SK-N-SH (cell line): ENCODE data around the gene MYCBPAP. TPM values are rescaled to one million over a fixed set of nuclear protein-coding genes. Genes with fewer than 3 reads are reported as not detected.
"Not testable (repeated sequence)": the region's sequence is repeated elsewhere in the genome, so short reads cannot be mapped to it uniquely, and the experiment has no call there.

Experiments
- CTCF ChIA-PET: fragments of 300-600, 350-600 bp; formaldehyde crosslinking; extraction: SDS; loops from one replicate; lab custom pipeline; 2021; lab: Yijun Ruan, JAX
- POLR2A ChIA-PET: fragments of 350-600 bp; sonication (Branson Sonifier 250); formaldehyde crosslinking; extraction: SDS; loops from one replicate; lab custom pipeline; 2020; ENCODE audit warnings: antibody characterized with exemption, inconsistent platforms; lab: Yijun Ruan, JAX
- DNase-seq: peaks from one replicate; pipeline ENCODE4 v3.0.0; 2012
- H2AFZ ChIP-seq: fragments of 200-600 bp; sonication (generic); 2 replicates; pipeline ENCODE4 v1.8.1; 2016; ENCODE audit warnings: antibody characterized with exemption, mild to moderate bottlenecking, low read depth
- H3F3A ChIP-seq: fragments of 200-600 bp; sonication (generic); replicated peaks from 2 replicates; pipeline ENCODE3; 2016; ENCODE audit warnings: antibody characterized with exemption, mild to moderate bottlenecking; ENCODE audit not compliant: insufficient read depth
- H3K27ac ChIP-seq, 2 experiments: fragments of 200-500 bp in 1 of 2; fragments of 200-600 bp in 1 of 2; sonication (Bioruptor generic) in 1 of 2; sonication (generic), shearing (Covaris generic) in 1 of 2; 2 replicates each; pipeline versions ENCODE4 v1.5.1 to v1.6.1; 2014 to 2016; ENCODE audit warnings: low read depth in 2 of 2, inconsistent platforms in 1 of 2, low read length in 1 of 2, mild to moderate bottlenecking in 1 of 2, mixed read lengths in 1 of 2
- H3K27me3 ChIP-seq: fragments of 200-600 bp; sonication (generic), shearing (Covaris generic); 2 replicates; pipeline ENCODE4 v1.6.1; 2016; ENCODE audit warnings: mixed run types; ENCODE audit not compliant: insufficient read depth
- H3K36me3 ChIP-seq, 2 experiments: fragments of 200-500 bp in 1 of 2; fragments of 200-600 bp in 1 of 2; sonication (Bioruptor generic) in 1 of 2; sonication (generic) in 1 of 2; replicated peaks in 1 of 2; 2 replicates each; pipeline versions ENCODE3 to v1.5.1; 2014 to 2016; ENCODE audit warnings: low read length in 1 of 2, mild to moderate bottlenecking in 1 of 2; ENCODE audit not compliant: insufficient read depth in 2 of 2, control insufficient read depth in 1 of 2
- H3K4me1 ChIP-seq, 2 experiments: fragments of 200-500 bp in 1 of 2; fragments of 200-600 bp in 1 of 2; sonication (Bioruptor generic) in 1 of 2; sonication (generic), shearing (Covaris generic) in 1 of 2; 2 replicates each; pipeline versions ENCODE4 v1.5.1 to v1.6.1; 2014 to 2016; ENCODE audit warnings: low read depth in 1 of 2, low read length in 1 of 2, mixed run types in 1 of 2; ENCODE audit not compliant: insufficient read depth in 2 of 2, control insufficient read depth in 1 of 2
- H3K4me2 ChIP-seq: fragments of 200-600 bp; sonication (generic), shearing (Covaris generic); 2 replicates; pipeline ENCODE4 v1.6.1; 2017; ENCODE audit warnings: mixed run types
- H3K4me3 ChIP-seq, 2 experiments: fragments of 200-500 bp in 1 of 2; fragments of 200-600 bp in 1 of 2; sonication (Bioruptor generic) in 1 of 2; sonication (generic), shearing (Covaris generic) in 1 of 2; 2 replicates each; pipeline versions ENCODE4 v1.5.1 to v1.8.1; 2014 to 2016; ENCODE audit warnings: low read depth in 2 of 2, inconsistent platforms in 1 of 2, low read length in 1 of 2, mild to moderate bottlenecking in 1 of 2, mixed read lengths in 1 of 2, moderate library complexity in 1 of 2
- H3K79me2 ChIP-seq: fragments of 200-600 bp; sonication (generic); 2 replicates; pipeline ENCODE4 v1.8.1; 2017; ENCODE audit warnings: mild to moderate bottlenecking; ENCODE audit not compliant: insufficient read depth
- H3K9ac ChIP-seq: fragments of 200-600 bp; sonication (generic); 2 replicates; pipeline ENCODE4 v1.6.1; 2017; ENCODE audit warnings: mixed run types
- H3K9me2 ChIP-seq: fragments of 200-600 bp; sonication (generic); 2 replicates; pipeline ENCODE4 v1.6.1; 2017; ENCODE audit warnings: mixed run types
- H3K9me3 ChIP-seq: fragments of 200-600 bp; sonication (generic); 2 replicates; pipeline ENCODE4 v1.6.1; 2017; ENCODE audit warnings: mixed run types, mild to moderate bottlenecking, moderate library complexity
- H4K20me1 ChIP-seq: fragments of 200-600 bp; sonication (generic); 2 replicates; pipeline ENCODE4 v1.6.1; 2017; ENCODE audit warnings: mild to moderate bottlenecking, mixed run types; ENCODE audit not compliant: insufficient read depth
- FOXJ3 ChIP-seq: sonication (generic); formaldehyde crosslinking; IDR thresholded peaks from 2 replicates; pipeline ENCODE4 v1.5.1; 2020; ENCODE audit warnings: mild to moderate bottlenecking, missing genetic modification reagents
- GABPA ChIP-seq: IDR thresholded peaks from 2 replicates; pipeline ENCODE4 v1.4.0; 2012; ENCODE audit warnings: low read depth, mild to moderate bottlenecking
- JUND ChIP-seq: IDR thresholded peaks from 2 replicates; pipeline ENCODE4 v1.4.0; 2012
- MAX ChIP-seq: IDR thresholded peaks from 2 replicates; pipeline ENCODE4 v1.4.0; 2012; ENCODE audit warnings: low read depth
- NFIC ChIP-seq: IDR thresholded peaks from 2 replicates; pipeline ENCODE4 v1.4.0; 2012; ENCODE audit warnings: borderline replicate concordance
- NRF1 ChIP-seq: IDR thresholded peaks from 2 replicates; pipeline ENCODE4 v1.6.1; 2012; ENCODE audit warnings: low read depth, mild to moderate bottlenecking, low read length
- PBX3 ChIP-seq: IDR thresholded peaks from 2 replicates; pipeline ENCODE4; 2012
- POLR2AphosphoS5 ChIP-seq: IDR thresholded peaks from 2 replicates; pipeline ENCODE4 v1.6.1; 2012; ENCODE audit warnings: low read depth, low read length
- REST ChIP-seq: IDR thresholded peaks from 2 replicates; pipeline ENCODE4 v1.6.1; 2012; ENCODE audit warnings: mild to moderate bottlenecking, low read depth, low read length, moderate library complexity
- RXRA ChIP-seq: IDR thresholded peaks from 2 replicates; pipeline ENCODE4 v1.4.0; 2012; ENCODE audit warnings: low read depth, mild to moderate bottlenecking, borderline replicate concordance
- SIN3A ChIP-seq: IDR thresholded peaks from 2 replicates; pipeline ENCODE4 v1.6.1; 2012; ENCODE audit warnings: low read depth, mild to moderate bottlenecking, low read length, moderate library complexity, borderline replicate concordance
- TCF12 ChIP-seq: IDR thresholded peaks from 2 replicates; pipeline ENCODE4 v1.4.0; 2012
- TEAD4 ChIP-seq: IDR thresholded peaks from 2 replicates; pipeline ENCODE4 v1.4.0; 2012; ENCODE audit warnings: mild to moderate bottlenecking, borderline replicate concordance; ENCODE audit not compliant: insufficient read depth
- USF2 ChIP-seq: fragments of 150-350 bp; IDR thresholded peaks from 2 replicates; pipeline ENCODE4 v1.6.1; 2017; ENCODE audit warnings: antibody characterized with exemption, low read length, low read depth, borderline replicate concordance
- WGBS: methylation state at CpG from one replicate; pipeline ENCODE4 v1.1.6; 2017; ENCODE audit warnings: low lambda C conversion rate; 5-methylcytosine and 5-hydroxymethylcytosine counted together
- polyA plus RNA-seq, 3 experiments: library from polyadenylated mRNA; depleted of rRNA; stranded (reverse); fragments of >200 nt; gene quantifications; 2 replicates each; pipeline ENCODE4 v1.2.3, GENCODE V29; 2012

Gene MYCBPAP
- polyA plus RNA-seq, 1 of the 3 experiments (the other 2 are of a cell fraction): 2.4 TPM

GRCh38 chr17:50472761-50473161, 35.5 kb upstream of the MYCBPAP start:
- H4K20me1 ChIP-seq, POLR2A ChIA-PET, H3K9ac ChIP-seq, H3K79me2 ChIP-seq, H3K27ac ChIP-seq, H3K27me3 ChIP-seq, H3K9me2 ChIP-seq, H3K4me2 ChIP-seq, H3K36me3 ChIP-seq, DNase-seq, H3F3A ChIP-seq, H3K4me3 ChIP-seq, H3K9me3 ChIP-seq, H2AFZ ChIP-seq: not testable (repeated sequence)
- CTCF ChIA-PET: interaction anchor here (1.0 to 5.6 kb wide), 11 partner anchors 9 to 321 kb away, joined by 3 to 27 read pairs (median 5); partner anchors contain the start of gene LRRC59
- H3K4me1 ChIP-seq: peaks cover 0 to 17% of the 10 kb centered on the region in 2 experiments; a peak in 1 of 4 replicates
- 83% methylated on average over 13 of the region's 13 CpGs for WGBS

- Histone ChIP-seq H3K9me2 (no peaks in the 10 kb centered on the region), H2AFZ (no peak overlapping the region), H3K79me2 (no peaks in the 10 kb centered on the region), H3K9ac (no peak overlapping the region), H3F3A (peaks cover 10% of the 10 kb centered on the region), H4K20me1 (no peaks in the 10 kb centered on the region), H3K4me1 (peaks cover 0 to 17% of the 10 kb centered on the region in 2 experiments; a peak in 1 of 4 replicates), H3K27ac (no peak overlapping the region), H3K9me3 (no peaks in the 10 kb centered on the region), H3K36me3 (no peaks in the 10 kb centered on the region), H3K4me3 (no peak overlapping the region), H3K27me3 (no peaks in the 10 kb centered on the region), H3K4me2 (no peak overlapping the region)
- ChIA-PET CTCF (interaction anchor here (0.6 to 5.6 kb wide), 8 partner anchors 11 to 272 kb away, joined by 3 to 27 read pairs (median 4); partner anchors contain the start of genes COL1A1 and LRRC59), POLR2A (no interaction called here)
- DNase-seq: no peak
- TF ChIP-seq PBX3 (no peak), SIN3A (no peak), TEAD4 (no peak), USF2 (no peak), JUND (no peak), NRF1 (no peak)
- 82% methylated on average over 11 of the region's 11 CpGs for WGBS
Observed at GRCh38 chr17:50473901-50474300, 34.3 kb upstream of the MYCBPAP start.

- peaks cover 4% of the 10 kb centered on the region for H3K79me2 ChIP-seq
- no peak overlapping the region for H3K4me2 ChIP-seq
- POLR2A ChIA-PET: no interaction called here
- H3K27me3 ChIP-seq: no peaks in the 10 kb centered on the region
- no peak overlapping the region for H2AFZ ChIP-seq
- no peaks in the 10 kb centered on the region for H3K9me3 ChIP-seq
- H3K36me3 ChIP-seq: no peaks in the 10 kb centered on the region
- CTCF ChIA-PET: interaction anchor here (0.8 to 5.9 kb wide), 11 partner anchors 12 to 112 kb away, joined by 3 to 85 read pairs (median 4); partner anchors contain the start of gene LRRC59
- peaks cover under 1 to 12% of the 10 kb centered on the region in 2 experiments; a peak in 2 of 4 replicates for H3K4me1 ChIP-seq
- no peaks in the 10 kb centered on the region for H4K20me1 ChIP-seq
- 79% methylated on average over 6 of the region's 6 CpGs for WGBS
- H3K9me2 ChIP-seq: no peaks in the 10 kb centered on the region
- H3K9ac ChIP-seq: no peak overlapping the region
- no peak for DNase-seq
- no peak overlapping the region for H3K27ac ChIP-seq
- H3K4me3 ChIP-seq: no peak overlapping the region
- H3F3A ChIP-seq: peaks cover 14% of the 10 kb centered on the region
- TF ChIP-seq FOXJ3 (no peak), NFIC (no peak), REST (no peak), JUND (no peak), TCF12 (no peak), GABPA (no peak), POLR2AphosphoS5 (no peak), TEAD4 (no peak), PBX3 (no peak), MAX (no peak), RXRA (no peak)
Observed at GRCh38 chr17:50474523-50474922, 33.7 kb upstream of the MYCBPAP start.
